ENCODE measurements around the gene NCAPG2.

GRCh38 chr7:158699341-158699740 is 5.3 kb downstream of the NCAPG2 start:
- no peak for TF ChIP-seq CTCF (IDR thresholded peaks at IDR 0.05)
- no peak for TF ChIP-seq POLR2A (IDR thresholded peaks at IDR 0.05)
- TF ChIP-seq POLR2AphosphoS5 (IDR thresholded peaks at IDR 0.05) = no peak
- TF ChIP-seq EP300 (IDR thresholded peaks at IDR 0.05; ENCODE audit: low read depth) = no peak

Measured in transverse colon (tissue), 4 donors.